DMS153 treated with DMSO at 0.1 percent for 48 hours (cell line): ENCODE data around the gene ADRA2B.
"Not testable (repeated sequence)": the region's sequence is repeated elsewhere in the genome, so short reads cannot be mapped to it uniquely, and the experiment has no call there.

Experiments
- DNase-seq: peaks from one replicate; lab custom pipeline; 2025; ENCODE audit not compliant: unreplicated experiment; lab: John Stamatoyannopoulos, UW

The ADRA2B gene

DNA sequence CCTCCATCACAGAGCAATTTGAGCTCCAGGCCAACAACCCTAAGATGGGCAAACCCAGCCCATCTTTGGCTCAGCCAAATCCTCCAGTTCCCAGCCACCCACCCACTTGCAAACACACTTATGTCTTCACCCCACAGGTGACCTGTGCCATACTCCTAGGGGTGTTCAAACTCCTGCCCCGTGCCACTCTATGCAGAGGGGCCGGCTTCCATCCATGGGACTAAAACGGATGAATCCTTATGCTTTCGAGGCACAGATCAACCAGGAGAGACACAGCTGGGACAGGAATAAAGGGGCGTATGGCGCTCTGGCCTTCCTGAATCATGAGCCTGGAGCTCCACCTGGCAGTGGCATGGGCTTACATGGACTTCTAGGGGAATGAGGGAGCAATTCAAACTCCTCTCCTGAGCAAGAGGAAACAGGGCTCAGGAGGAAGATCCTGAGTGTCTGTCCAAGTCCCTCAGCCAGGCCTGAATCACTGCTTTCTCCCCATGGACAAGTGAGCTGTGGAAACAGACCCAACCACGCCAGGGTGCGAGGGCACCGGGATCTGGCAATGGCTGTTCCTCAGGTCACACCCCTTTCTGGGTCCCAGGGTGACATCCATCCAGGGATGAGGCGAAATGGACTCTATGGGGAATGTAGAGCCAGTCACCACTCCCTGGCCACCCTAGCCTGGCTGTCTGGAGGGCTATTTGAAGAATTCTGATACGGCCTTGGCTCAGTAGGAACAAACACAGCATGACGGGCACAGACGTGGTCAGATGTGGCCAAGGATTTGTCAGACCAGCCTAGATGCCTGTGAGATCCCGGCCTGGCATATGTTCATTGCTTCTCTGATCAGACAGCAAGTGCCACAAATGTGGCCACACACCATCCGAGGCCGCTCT, 45.0 kb downstream of the ADRA2B start:
- not testable (repeated sequence) for DNase-seq

DNA sequence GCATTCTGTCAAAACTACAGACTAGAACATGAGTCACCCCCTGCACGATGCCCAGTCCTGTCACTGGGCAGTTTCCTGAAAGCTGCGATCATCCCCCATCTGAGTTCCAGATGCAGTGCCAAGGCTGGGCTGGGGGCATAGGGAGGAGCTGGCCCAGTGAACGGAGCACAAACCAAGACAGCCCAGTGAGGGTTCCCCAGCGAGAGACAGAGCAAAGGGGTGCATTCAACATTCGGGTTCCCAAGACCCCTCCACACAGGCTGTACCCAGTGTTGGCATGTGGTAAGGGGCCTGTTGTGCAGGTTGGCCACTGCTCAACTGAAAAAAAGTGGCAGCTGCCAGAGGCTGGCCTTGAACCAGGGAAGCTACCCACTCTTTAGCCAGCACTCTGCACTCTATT, 46.0 kb downstream of the ADRA2B start:
- DNase-seq, result not testable (repeated sequence)

DNA sequence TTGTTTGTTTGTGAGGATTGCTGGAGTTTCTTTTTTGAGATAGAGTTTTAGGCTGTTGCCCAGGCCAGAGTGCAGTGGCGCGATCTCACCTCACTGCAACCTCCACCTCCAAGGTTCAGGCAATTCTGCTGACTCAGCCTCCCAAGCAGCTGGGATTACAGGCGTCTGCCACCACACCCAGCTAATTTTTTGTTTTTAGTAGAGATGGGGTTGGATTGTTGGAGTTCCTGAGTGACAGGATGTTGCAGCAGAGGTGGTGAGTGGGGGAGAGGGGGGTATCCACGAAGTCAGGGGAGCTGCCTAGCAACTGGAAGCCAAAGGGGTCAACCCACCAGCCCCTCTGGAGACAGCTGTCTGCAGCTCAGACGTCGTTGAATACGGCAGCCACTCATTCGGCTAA, 46.5 kb downstream of the ADRA2B start:
- not testable (repeated sequence) for DNase-seq

DNA sequence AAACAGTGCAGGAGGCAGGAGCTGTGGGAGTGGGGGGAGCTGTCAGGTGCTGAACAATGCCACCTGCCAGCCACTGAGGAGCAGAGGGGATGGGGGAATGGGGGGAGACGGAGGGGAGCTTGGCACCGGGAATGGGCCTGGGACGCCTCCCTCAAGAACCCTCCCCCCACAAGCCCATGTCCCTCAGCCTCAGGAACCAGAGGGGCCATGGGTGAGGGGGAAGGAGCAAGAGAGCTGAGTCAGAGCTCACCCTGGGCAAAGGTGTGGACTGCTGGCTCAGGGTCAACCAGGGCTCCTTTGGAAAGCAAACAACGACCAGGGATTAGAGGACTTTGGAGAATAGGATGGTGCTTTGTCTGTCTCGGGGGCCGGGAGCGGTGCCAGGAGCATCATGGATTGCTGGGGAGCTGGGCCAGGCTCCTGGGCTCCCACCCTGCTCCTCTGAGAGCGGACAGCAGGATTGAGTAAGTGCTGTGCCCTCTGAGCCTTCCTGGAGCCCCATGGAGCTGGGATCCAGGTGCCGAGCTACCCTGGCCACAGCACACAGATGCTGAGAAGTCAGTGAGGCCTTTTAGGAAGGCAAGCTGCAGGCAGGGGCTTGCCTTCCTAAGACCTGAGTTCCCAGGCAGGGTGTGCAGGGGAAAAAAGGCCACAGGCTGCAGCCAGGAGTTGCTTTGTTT, 48.3 kb downstream of the ADRA2B start:
- DNase-seq, result not testable (repeated sequence)

DNA sequence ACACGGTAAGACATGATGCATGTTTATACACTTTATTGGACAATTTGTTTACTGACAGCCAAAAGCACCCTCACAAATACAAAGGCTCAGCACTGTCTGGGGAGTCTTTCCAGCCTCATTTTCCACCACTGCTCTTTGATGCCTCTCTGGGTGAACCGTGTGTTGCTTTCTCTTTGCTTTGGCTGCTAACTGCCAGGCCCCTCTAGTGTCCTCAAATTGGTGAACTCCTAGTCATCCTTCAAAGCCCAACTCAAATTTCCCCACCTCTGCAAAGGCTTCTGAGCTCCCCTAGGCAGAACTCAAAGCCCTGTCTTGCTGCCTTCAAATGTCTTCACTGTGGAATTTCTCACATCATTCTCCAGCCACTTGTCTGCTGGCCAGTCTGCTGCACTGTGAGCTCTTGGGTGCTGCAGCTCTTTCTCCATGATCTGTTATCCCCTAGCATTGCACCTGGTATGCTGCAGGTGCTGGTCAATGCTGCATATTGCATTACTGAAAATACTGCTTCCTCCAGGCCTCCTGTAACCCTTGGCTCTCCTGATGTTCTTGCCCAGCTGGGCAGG, 49.2 kb downstream of the ADRA2B start:
- not testable (repeated sequence) for DNase-seq

DNA sequence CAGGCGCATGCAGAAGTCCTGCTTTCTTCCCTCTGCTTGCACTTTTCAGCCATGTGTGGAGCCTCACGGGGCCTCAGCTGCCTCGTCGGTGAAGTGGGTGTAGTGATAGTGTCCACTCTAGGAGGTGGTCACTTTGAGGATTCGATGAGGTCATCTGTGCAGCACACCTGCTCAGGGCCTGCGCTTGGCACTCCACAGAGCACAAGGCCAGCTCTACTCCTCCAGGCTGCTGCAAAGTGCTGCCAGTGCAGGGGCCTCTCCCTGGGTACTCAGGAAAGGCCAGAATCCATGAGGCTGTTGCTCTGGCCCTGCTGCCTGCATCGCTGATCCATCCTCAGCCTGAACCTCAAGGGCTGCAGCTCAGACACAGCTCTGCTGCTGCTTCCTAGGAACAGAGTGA, 49.9 kb downstream of the ADRA2B start:
- not testable (repeated sequence) for DNase-seq

DNA sequence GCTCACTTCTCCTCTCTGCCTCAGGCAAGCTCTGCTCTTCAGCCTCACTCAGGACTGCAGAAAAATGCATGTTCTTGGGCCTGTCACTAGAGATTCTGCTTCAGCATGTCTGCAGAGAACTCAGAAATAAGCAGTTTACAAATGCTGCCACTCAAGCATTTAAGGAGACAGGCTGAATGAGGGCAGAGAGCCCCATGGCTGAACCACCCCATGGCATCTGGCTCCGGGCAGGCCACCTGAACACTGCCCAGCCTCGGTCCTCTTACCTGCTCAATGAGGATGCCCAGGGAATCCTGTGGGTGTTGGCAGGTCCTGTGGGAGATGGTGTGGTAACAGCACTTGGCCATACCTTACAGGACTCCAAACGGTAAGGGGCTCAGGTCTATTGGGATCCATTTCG, 50.4 kb downstream of the ADRA2B start:
- DNase-seq, result not testable (repeated sequence)

DNA sequence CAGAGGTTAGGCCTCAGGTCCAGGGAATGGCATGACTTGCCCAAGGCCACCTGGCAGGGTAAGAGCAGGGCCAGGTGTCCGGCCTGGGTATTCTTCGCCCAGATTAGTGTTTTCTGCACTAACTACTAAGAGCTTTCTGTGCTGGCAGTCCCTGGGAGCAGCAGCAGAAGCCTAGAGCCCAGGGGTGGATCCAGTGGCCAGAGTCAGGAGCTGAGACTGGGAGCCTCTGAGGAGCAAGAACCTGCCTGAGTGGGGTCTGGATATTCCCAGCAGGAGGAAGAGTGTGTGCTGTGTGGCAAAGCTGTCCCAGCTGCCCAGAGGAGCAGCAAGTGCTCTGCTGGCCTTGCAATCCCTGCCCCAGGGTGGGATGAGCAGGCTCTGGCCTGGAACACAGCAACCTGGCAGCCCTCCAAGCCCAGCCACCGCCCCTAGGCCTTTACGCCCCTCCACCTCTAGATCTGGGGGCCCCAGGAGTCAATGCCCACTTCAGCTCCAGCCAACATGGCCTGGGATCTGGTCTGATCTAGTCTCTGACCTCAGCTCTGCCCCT, 50.9 kb downstream of the ADRA2B start:
- DNase-seq, result no peak

DNA sequence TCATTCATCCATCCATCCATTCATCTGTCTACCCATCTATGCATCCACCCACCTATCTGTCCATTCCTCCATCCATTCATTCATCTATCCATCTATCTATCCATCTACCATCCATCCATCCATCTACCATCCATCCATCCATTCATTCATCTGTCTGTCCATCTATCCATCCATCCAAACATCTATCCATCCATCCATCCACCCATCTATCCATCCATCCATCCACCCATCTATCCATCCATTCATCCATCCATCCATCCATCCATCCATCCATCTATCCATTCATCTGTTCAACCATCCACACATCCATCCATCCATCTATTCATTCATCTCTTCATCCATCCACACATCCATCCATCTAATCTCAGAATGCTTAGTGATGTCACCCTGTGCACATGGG, 51.6 kb downstream of the ADRA2B start:
- DNase-seq, result not testable (repeated sequence)

DNA sequence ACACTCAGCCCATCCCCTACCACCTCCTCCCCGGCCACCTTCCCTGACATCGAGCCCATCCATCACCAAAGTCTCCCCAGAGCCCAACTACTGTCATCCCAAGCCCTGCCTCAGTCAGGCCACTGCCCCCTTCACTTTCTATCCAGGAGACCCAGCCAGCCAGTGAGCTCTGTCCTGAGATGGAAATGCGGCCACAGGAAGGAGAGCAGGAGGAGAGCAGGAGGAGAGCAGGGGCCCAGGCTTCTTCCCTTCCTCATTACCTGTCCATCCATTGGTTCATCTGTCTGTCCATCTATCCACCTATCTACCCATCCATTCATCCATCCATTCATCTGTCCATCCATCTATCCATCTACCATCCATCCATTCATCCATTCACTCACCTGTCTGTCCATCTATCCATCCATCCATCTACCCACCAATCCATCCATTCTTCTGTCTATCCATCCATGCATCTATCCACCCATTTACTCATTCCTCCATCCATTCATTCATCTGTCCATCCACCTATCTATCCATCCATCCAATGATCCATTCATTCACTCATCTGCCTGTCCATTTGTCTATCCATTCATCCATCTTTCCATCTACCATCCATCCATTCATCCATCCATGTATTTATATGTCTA, 52.2 kb downstream of the ADRA2B start:
- DNase-seq, result not testable (repeated sequence)

DNA sequence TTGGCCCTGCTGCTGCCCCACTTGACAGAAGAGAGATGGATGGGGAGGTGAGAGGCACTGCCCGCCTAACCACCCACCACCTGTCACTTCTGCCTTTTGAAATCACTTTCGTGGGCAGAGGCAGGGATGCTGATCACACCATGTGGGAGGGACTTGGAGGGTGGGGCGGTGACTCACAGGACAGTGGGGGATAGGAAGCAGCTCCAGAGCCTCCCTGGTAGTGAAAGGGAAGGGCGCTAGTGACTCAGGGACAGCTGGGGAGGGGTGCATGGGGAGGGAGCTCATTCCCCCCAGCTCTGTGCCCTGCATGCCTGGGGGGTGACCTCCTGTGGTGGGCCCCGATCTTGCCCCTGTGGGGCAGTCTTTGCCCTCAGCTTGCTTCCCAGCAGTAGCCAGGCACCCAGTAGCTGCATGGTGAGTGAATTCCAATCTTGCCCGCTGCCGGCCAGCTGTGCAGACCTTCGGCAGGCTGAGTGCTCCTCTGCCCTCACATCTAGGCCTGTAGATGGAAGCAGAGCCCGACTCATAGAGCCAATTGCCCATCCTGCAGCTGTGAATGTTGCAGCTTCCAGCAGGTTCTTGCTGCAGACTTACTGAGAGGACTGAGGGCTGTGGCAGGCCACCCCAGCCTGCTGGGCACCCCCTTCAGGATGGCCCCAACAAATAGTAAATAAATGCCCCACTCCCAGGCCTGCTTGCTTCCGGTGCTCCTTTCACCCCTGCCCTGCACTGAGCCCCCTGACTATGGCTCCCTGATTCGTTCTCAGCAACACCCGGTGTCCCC, 53.1 kb downstream of the ADRA2B start:
- not testable (repeated sequence) for DNase-seq
